ENCODE data around the gene ABCF2.

Gene ABCF2

GRCh38 chr7:151195616-151196450 lies 31.2 kb downstream of the ABCF2 start:
- DNase-seq (ENCODE audit: low read depth in 2 of 2, low spot score in 1 of 2): no peak

- DNase-seq (ENCODE audit: low read depth in 2 of 2, low spot score in 1 of 2): no peak
Observed at GRCh38 chr7:151194188-151194587, 32.8 kb downstream of the ABCF2 start.

GRCh38 chr7:151193203-151193978 lies 33.6 kb downstream of the ABCF2 start:
- DNase-seq (ENCODE audit: low read depth in 2 of 2, low spot score in 1 of 2): no peak

- DNase-seq (ENCODE audit: low read depth in 2 of 2, low spot score in 1 of 2): no peak
Observed at GRCh38 chr7:151192002-151192539, 34.9 kb downstream of the ABCF2 start.

- DNase-seq (ENCODE audit: low read depth in 2 of 2, low spot score in 1 of 2): no peak
Observed at GRCh38 chr7:151191544-151191943, 35.5 kb downstream of the ABCF2 start.

- no peak for DNase-seq (ENCODE audit: low read depth in 2 of 2, low spot score in 1 of 2)
Observed at GRCh38 chr7:151189038-151189437, 38.0 kb downstream of the ABCF2 start.

GRCh38 chr7:151188252-151188542 lies 38.8 kb downstream of the ABCF2 start:
- DNase-seq (ENCODE audit: low read depth in 2 of 2, low spot score in 1 of 2): no peak

GRCh38 chr7:151187409-151188251 lies 39.4 kb downstream of the ABCF2 start:
- DNase-seq (ENCODE audit: low read depth in 2 of 2, low spot score in 1 of 2): no peak

GRCh38 chr7:151186640-151187408 lies 40.2 kb downstream of the ABCF2 start, which contains the start of gene ASB10:
Gene ASB10 (minus strand): TSS chr7:151187250. CDS start chr7:151187130, 120 bp downstream.
- no peak for DNase-seq (ENCODE audit: low read depth in 2 of 2, low spot score in 1 of 2)

- no peak for DNase-seq (ENCODE audit: low read depth in 2 of 2, low spot score in 1 of 2)
Observed at GRCh38 chr7:151185762-151186639, 41.0 kb downstream of the ABCF2 start.

- DNase-seq (ENCODE audit: low read depth in 2 of 2, low spot score in 1 of 2): no peak
Observed at GRCh38 chr7:151181011-151181431, 46.0 kb downstream of the ABCF2 start.

- no peak for DNase-seq (ENCODE audit: low read depth in 2 of 2, low spot score in 1 of 2)
Observed at GRCh38 chr7:151179946-151180345, 47.1 kb downstream of the ABCF2 start.

GRCh38 chr7:151179287-151179860 lies 47.6 kb downstream of the ABCF2 start:
- no peak for DNase-seq (ENCODE audit: low read depth in 2 of 2, low spot score in 1 of 2)

GRCh38 chr7:151178831-151179230 lies 48.2 kb downstream of the ABCF2 start:
- DNase-seq (ENCODE audit: low read depth in 2 of 2, low spot score in 1 of 2): no peak

- no peak for DNase-seq (ENCODE audit: low read depth in 2 of 2, low spot score in 1 of 2)
Observed at GRCh38 chr7:151178236-151178635, 48.8 kb downstream of the ABCF2 start.

- no peak for DNase-seq (ENCODE audit: low read depth in 2 of 2, low spot score in 1 of 2)
Observed at GRCh38 chr7:151177310-151177709, 49.7 kb downstream of the ABCF2 start.

- no peak for DNase-seq (ENCODE audit: low read depth in 2 of 2, low spot score in 1 of 2)
Observed at GRCh38 chr7:151176401-151176800, 50.6 kb downstream of the ABCF2 start.

GRCh38 chr7:151175793-151176311 lies 51.2 kb downstream of the ABCF2 start:
- DNase-seq (ENCODE audit: low read depth in 2 of 2, low spot score in 1 of 2): no peak

Measured in stimulated activated CD8-positive, alpha-beta memory T cell treated with anti-CD3 and anti-CD28 coated beads, Interleukin-4, amount 100 ng/mL, for 1 hour (primary cell).